NOMO-1 (cell line): ENCODE results near the gene FBLIM1.

Experiments used
- DNase-seq, 2 experiments: peaks; one replicate each; lab custom pipeline; 2025; ENCODE audit not compliant: unreplicated experiment in 2 of 2; lab: John Stamatoyannopoulos, UW

The FBLIM1 gene

GRCh38 chr1:15747378-15747777 is 11.2 kb upstream of the FBLIM1 start:
- no peak for DNase-seq

GRCh38 chr1:15748264-15748663 is 10.3 kb upstream of the FBLIM1 start:
- DNase-seq, result no peak

- DNase-seq, result no peak
These were observed 9.8 kb upstream of the FBLIM1 start for GRCh38 chr1:15748690-15749398.

GRCh38 chr1:15749399-15750291 is 8.9 kb upstream of the FBLIM1 start:
- no peak for DNase-seq

- no peak for DNase-seq
These were observed 7.7 kb upstream of the FBLIM1 start for GRCh38 chr1:15750924-15751323.

GRCh38 chr1:15751717-15752116 is 6.9 kb upstream of the FBLIM1 start:
- DNase-seq, result no peak

DNA sequence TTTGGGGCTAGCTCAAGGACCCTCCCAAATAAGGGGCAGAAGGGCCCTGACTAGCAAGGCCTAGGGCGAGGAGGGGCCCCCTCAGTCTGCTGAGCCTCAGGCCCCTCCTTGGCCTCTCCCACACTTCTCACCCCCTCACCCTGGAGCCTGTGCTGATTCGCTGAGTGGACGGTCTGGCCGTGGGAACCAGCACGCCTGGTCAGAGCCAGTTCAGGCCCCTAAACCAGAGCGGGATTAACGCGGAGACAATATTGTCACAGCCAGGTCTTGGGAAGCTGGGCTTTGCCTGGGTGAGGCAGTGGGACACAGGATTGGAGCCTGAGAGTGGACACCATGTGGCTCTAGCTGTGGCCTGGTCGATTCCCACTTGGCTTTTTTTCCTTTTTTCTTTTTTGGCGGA is 4.8 kb upstream of the FBLIM1 start:
- DNase-seq, result no peak

DNA sequence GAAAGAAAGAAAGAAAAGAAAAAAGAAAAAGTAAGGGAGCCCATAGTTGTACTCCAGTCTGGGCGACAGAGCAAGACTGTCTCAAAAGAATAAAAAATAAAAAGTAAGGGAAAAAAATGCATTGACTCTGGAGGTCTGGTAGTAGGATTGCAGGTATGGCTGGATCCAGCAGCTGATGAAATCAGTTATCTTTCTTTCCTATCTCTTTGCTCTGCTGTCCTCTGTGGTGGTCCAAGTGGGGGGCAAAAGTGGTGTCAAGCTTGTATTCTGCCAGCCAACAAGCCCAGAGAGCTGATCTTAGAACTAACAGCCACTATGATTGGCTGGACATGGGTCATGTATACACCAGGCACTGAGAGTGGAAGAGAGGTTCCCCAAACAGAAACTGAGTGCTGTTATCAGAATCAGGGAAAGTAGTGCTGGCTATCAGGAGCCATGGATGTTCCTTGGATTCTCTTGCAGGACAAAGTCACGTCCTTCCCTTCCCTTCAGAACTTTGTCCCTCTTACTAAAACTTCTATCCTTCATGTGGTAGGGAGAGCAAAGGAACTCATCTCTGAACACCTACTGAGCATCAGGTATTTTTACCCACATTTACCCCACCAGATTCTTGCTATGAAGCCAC is 3.5 kb upstream of the FBLIM1 start:
- DNase-seq, result no peak

DNA sequence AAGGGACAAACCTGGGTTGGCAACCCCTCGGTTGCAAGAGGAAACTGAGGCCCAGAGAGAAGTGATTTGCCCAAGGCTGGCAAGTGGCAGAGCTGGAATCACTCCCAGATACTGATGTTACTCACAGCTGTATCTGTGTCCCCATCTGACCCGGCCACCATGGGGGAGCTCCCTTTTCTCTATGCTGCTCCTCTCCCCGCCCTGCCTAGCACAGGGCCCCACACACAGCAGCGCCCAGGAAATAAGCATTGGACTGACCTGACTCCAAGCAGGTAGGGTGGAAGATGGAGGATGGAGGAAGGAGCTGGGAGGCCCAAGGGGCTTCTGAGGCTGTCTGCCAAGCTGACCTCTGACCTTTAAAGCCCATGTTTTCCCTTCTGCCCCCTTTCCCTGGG is 3.0 kb upstream of the FBLIM1 start:
- no peak for DNase-seq

GRCh38 chr1:15756143-15757015 is 2.2 kb upstream of the FBLIM1 start:
- no peak for DNase-seq

DNA sequence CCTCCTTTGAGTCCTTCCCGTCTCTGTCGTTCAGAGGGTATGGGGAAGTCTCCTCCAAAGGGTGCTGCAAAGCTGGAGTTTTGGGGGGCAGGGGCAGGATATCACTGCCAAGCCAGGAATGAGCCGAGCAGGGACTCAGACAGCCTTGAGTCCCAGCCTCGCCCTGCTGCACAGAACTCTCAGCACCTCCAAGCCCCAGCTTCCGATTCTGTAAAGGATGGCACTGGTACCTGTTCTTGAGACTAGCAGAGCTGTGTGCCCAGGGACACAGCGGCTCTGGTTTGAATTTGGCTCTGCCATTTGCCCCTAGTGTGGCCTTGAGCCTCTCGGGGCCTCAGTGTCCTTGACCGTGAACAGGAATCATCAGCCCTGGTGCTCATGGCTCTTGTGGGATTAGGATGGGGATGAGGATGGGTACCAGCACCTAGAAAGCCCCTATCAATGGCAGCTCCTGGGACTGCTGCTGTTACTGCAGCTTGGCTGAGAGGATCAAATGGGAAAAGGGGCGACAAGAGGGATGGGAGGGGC is 1.5 kb upstream of the FBLIM1 start:
- DNase-seq, result no peak

DNA sequence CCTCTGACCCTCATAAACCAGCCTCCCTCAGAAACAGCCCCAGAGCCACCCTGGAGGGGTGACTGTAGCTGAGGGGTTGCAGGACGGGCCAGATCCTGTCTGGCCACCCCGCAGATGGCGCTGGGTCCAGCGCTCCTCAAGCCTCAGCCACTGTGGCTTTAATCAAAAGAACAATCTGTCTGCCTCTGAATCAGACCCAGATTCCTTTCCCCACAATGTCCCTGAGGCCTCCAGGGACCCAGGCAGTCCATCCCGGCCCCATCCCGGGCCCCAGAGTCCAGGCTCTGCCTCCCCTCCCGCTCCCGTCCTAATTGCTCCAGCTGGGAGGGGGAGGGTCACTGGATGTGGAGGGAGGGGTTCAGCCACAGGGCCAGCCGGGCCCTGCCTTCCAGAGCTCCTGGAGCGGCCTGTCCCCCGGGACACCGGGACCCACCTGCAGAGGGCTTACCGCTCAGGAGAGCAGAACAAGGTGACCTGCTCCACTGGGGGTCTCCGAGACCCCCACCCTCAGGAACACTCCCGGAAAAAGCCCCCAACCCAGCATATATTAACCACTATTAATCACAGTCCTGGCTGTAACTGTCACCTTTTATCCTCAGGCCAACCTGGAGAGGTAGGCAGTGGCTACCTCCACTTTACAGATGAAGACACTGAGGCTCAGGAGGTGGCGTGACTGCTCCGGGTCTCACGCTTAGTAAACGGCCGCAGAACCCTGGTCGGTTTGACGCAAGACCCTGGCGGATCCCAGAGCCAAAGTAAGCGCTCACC is 836 bp upstream of the FBLIM1 start:
- no peak for DNase-seq

- DNase-seq, result no peak
These were observed 512 bp downstream of the FBLIM1 start for GRCh38 chr1:15758953-15759661.

DNA sequence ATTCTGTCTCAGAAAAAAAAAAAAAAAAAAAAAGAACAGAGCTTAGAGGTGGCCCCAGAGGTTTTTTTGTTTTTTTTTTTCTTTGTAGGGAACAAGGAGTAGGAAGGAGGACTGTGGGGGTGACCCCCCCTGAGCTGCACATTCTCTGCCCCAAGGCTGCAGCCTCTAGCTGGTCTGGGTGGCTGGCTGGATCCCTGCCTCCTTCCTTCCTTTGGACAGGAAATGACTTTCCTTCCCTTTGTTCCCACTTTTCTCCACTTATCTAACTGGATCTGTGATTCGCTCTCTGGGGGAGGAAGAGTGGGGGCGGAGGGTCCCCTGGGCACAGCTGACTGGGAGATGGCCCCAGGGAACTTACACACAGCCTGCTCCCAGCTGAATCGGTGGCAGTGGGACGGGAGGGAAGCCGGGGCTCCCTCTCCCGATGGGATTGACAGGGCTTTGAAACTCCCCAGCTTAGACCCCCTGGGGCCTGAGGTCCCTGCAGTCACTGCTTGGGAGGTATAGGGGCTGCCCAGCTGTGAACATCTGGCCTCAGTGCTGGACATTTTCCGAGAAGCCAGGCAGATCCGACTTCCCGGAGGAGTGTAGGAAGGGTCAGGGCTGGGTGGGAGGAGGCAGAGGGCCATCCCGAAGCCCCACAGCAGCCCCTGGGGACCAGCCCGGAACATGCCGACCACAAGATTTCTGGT is 2.1 kb downstream of the FBLIM1 start:
- no peak for DNase-seq

GRCh38 chr1:15761366-15762128 is 3.0 kb downstream of the FBLIM1 start:
- DNase-seq, result no peak

- DNase-seq, result no peak
These were observed 4.0 kb downstream of the FBLIM1 start for GRCh38 chr1:15762546-15762945.

- DNase-seq, result no peak
These were observed 5.7 kb downstream of the FBLIM1 start for GRCh38 chr1:15764269-15764764.

- DNase-seq, result no peak
These were observed 6.3 kb downstream of the FBLIM1 start for GRCh38 chr1:15764890-15765289.
